ENCODE measurements around the gene TENM3.
A peak's percentile ranks its signal among the peaks of the same experiment; 100 is the strongest.

GRCh38 chr4:182286035-182286434 is 42.8 kb downstream of the TENM3 start:
- no peak for TF ChIP-seq REST (IDR thresholded peaks at IDR 0.05; ENCODE audit: low read depth, low read length)
- no peak for TF ChIP-seq CTCF (IDR thresholded peaks at IDR 0.05)
- peak; percentile 43; the same call in 1 of the 2 replicates for TF ChIP-seq FOSL2 (IDR thresholded peaks at IDR 0.05; ENCODE audit: borderline replicate concordance, low read depth)
- no peak for TF ChIP-seq IRF3 (IDR thresholded peaks at IDR 0.05; ENCODE audit: low read depth, low read length)
- TF ChIP-seq USF2 (IDR thresholded peaks at IDR 0.05; ENCODE audit: borderline replicate concordance, low read depth, low read length): no peak
- peak; percentile 49 for TF ChIP-seq TCF12 (IDR thresholded peaks at IDR 0.05)
